B cell (primary cell): ENCODE data around the gene SIGLEC7. TPM values are rescaled to one million over a fixed set of nuclear protein-coding genes. Genes with fewer than 3 reads are reported as not detected.

Experiments
- ATAC-seq: fragments of 200-7000 bp; cut with Tn5 transposase; one replicate; pipeline ENCODE4 v1.10.0; 2021; ENCODE audit warnings: low read depth, mild to moderate bottlenecking, moderate number of reproducible peaks, moderate library complexity
- CTCF ChIA-PET: fragments of 350-600 bp; sonication (Branson Sonifier 250); formaldehyde crosslinking; loops from one replicate; lab custom pipeline; 2021; ENCODE audit warnings: antibody characterized with exemption, inconsistent platforms; lab: Charles Lee
- POLR2A ChIA-PET: fragments of 350-600 bp; sonication (Branson Sonifier 250); formaldehyde crosslinking; loops from one replicate; lab custom pipeline; 2021; ENCODE audit warnings: antibody characterized with exemption; lab: Charles Lee
- DNase-seq: peaks from one replicate; pipeline ENCODE4 v3.0.0; 2013
- H2AFZ ChIP-seq: 2 replicates; pipeline ENCODE4 v1.6.1; 2012; ENCODE audit warnings: mild to moderate bottlenecking, low read depth, low read length; ENCODE audit not compliant: insufficient read depth, poor library complexity, severe bottlenecking
- H3K27ac ChIP-seq, 2 donors: 1 replicate in 1 of 2; 2 replicates in 1 of 2; pipeline ENCODE4 v1.5.1; 2012 to 2013; ENCODE audit warnings: low read length in 2 of 2, mild to moderate bottlenecking in 2 of 2, moderate library complexity in 1 of 2
- H3K27me3 ChIP-seq, 4 experiments: fragments of 200-600 bp in 1 of 4; sonication (generic) in 1 of 4; replicated peaks in 1 of 4; 1 replicate in 2 of 4; 2 replicates in 2 of 4; pipeline versions ENCODE4 v1.6.1 to v1.7.0; 2013 to 2016; ENCODE audit warnings: low read length in 3 of 4, mild to moderate bottlenecking in 2 of 4, mixed read lengths in 1 of 4, moderate library complexity in 1 of 4; ENCODE audit not compliant: insufficient read depth in 4 of 4, control insufficient read depth in 3 of 4; ENCODE audit errors: control extremely low read depth in 1 of 4
- H3K36me3 ChIP-seq, 2 experiments: replicated peaks in 1 of 2; 1 replicate in 1 of 2; 2 replicates in 1 of 2; pipeline versions ENCODE4 v1.6.1 to v1.7.1; 2013; ENCODE audit warnings: low read length in 1 of 2; ENCODE audit not compliant: insufficient read depth in 2 of 2, control insufficient read depth in 1 of 2; ENCODE audit errors: control extremely low read depth in 1 of 2, extremely low read depth in 1 of 2
- H3K4me1 ChIP-seq, 2 donors: fragments of 200-600 bp in 1 of 2; sonication (generic) in 1 of 2; 1 replicate in 1 of 2; 2 replicates in 1 of 2; pipeline versions ENCODE4 v1.5.1 to v1.6.1; 2013 to 2017; ENCODE audit warnings: low read length in 2 of 2; ENCODE audit not compliant: control insufficient read depth in 2 of 2, insufficient read depth in 2 of 2
- H3K4me2 ChIP-seq: replicated peaks from 2 replicates; pipeline ENCODE3; 2012; ENCODE audit warnings: mild to moderate bottlenecking, low read depth, low read length; ENCODE audit not compliant: poor library complexity, severe bottlenecking
- H3K4me3 ChIP-seq, 5 experiments: fragments of 200-600 bp in 1 of 5; sonication (generic) in 1 of 5; 1 replicate in 3 of 5; 2 replicates in 2 of 5; pipeline versions ENCODE4 v1.5.1 to v1.7.0; 2011 to 2016; ENCODE audit warnings: low read length in 4 of 5, mild to moderate bottlenecking in 4 of 5, low read depth in 2 of 5, control low read depth in 1 of 5, moderate library complexity in 1 of 5; ENCODE audit not compliant: insufficient read depth in 1 of 5; ENCODE audit errors: control extremely low read depth in 1 of 5, extremely low read depth in 1 of 5
- H3K79me2 ChIP-seq: fragments of 200-600 bp; sonication (generic); one replicate; pipeline ENCODE4 v1.6.0; 2016; ENCODE audit warnings: low read length; ENCODE audit not compliant: control insufficient read depth, insufficient read depth
- H3K9ac ChIP-seq: fragments of 200-600 bp; sonication (generic); 2 replicates; pipeline ENCODE4 v1.6.1; 2017; ENCODE audit warnings: mild to moderate bottlenecking, low read length, moderate library complexity
- H3K9me3 ChIP-seq, 3 donors: one replicate each; pipeline versions ENCODE4 v1.6.1 to v1.7.1; 2013; ENCODE audit warnings: low read length in 2 of 3; ENCODE audit not compliant: control insufficient read depth in 2 of 3, insufficient read depth in 1 of 3; ENCODE audit errors: control extremely low read depth in 1 of 3
- H4K20me1 ChIP-seq: 2 replicates; pipeline ENCODE4 v1.6.0; 2012; ENCODE audit warnings: mild to moderate bottlenecking, low read length; ENCODE audit not compliant: insufficient read depth, control insufficient read depth, poor library complexity, severe bottlenecking
- H3K27ac Mint-ChIP-seq: one replicate; pipeline ENCODE4 v1.8.0; 2021; ENCODE audit warnings: mixed read lengths
- H3K27me3 Mint-ChIP-seq: one replicate; pipeline ENCODE4 v1.8.0; 2021; ENCODE audit warnings: mixed read lengths
- H3K4me1 Mint-ChIP-seq: one replicate; pipeline ENCODE4 v1.8.0; 2021; ENCODE audit warnings: mixed read lengths
- H3K4me3 Mint-ChIP-seq: one replicate; pipeline ENCODE4 v1.8.0; 2021; ENCODE audit warnings: mixed read lengths
- H3K9me3 Mint-ChIP-seq: one replicate; pipeline ENCODE4 v1.8.0; 2022; ENCODE audit warnings: mixed read lengths; ENCODE audit not compliant: insufficient read depth
- CTCF ChIP-seq: fragments of 200-600 bp; IDR thresholded peaks from one replicate; pipeline ENCODE4 v1.8.0; 2022; ENCODE audit warnings: antibody characterized with exemption, mild to moderate bottlenecking
- EZH2 ChIP-seq: IDR thresholded peaks from 2 replicates; pipeline ENCODE4 v1.6.1; 2012; ENCODE audit warnings: borderline replicate concordance, low read depth, mild to moderate bottlenecking, moderate library complexity, low read length; ENCODE audit not compliant: insufficient read depth, poor library complexity, severe bottlenecking
- WGBS: methylation state at CpG from one replicate; pipeline ENCODE4 v1.1.5; 2013; ENCODE audit warnings: missing lambda C conversion rate; ENCODE audit not compliant: insufficient coverage; 5-methylcytosine and 5-hydroxymethylcytosine counted together
- intact Hi-C: fragments of 100-400 bp; cut with micrococcal nuclease; formaldehyde crosslinking; loops from one replicate; pipeline ENCODE4 v1.10.0; 2022
- polyA plus RNA-seq: library from polyadenylated mRNA; depleted of rRNA; stranded (reverse); fragments of >200 nt; gene quantifications from 2 replicates; pipeline ENCODE4 v1.2.3, GENCODE V29; 2012
- total RNA-seq, 2 donors: library from RNA; stranded (reverse); fragments of 120-200 nt in 1 of 2; gene quantifications; 1 replicate in 1 of 2; 2 replicates in 1 of 2; pipeline versions ENCODE4 v1.2.3 to v1.2.4, GENCODE V29; 2013 to 2022

SIGLEC7 gene
- total and polyA plus RNA-seq, 2 donors (not counting 1 experiment from before 2014, with no cell fraction given) = 0.52 TPM; not detected in 1

- TF ChIP-seq EZH2 = no peak
- no peak for TF ChIP-seq CTCF
- Histone ChIP-seq H2AFZ (no peak overlapping the region), H3K4me1 (no peaks in the 10 kb centered on the region), H3K9ac (no peak overlapping the region), H3K36me3 (no peaks in the 10 kb centered on the region), H3K4me2 (no peak overlapping the region), H3K27ac (no peak overlapping the region), H3K9me3 (no peaks in the 10 kb centered on the region), H4K20me1 (no peaks in the 10 kb centered on the region), H3K4me3 (no peak overlapping the region), H3K79me2 (no peaks in the 10 kb centered on the region), H3K27me3 (peaks cover 0 to 3% (median 0%) of the 10 kb centered on the region in 4 experiments)
- intact Hi-C loops = no loop called here
- WGBS = 84% methylated on average over 8 of the region's 13 CpGs
- ChIA-PET CTCF (no interaction called here), POLR2A (no interaction called here)
- H3K9me3 Mint-ChIP-seq = no peaks in the 10 kb centered on the region
- no peak for DNase-seq
- H3K4me3 Mint-ChIP-seq = no peak overlapping the region
- no peak for ATAC-seq
- H3K27me3 Mint-ChIP-seq = peaks cover 27% of the 10 kb centered on the region
- H3K27ac Mint-ChIP-seq = no peak overlapping the region
- H3K4me1 Mint-ChIP-seq = no peaks in the 10 kb centered on the region
Measured at GRCh38 chr19:51186323-51186722, 44.2 kb downstream of the SIGLEC7 start.

DNA sequence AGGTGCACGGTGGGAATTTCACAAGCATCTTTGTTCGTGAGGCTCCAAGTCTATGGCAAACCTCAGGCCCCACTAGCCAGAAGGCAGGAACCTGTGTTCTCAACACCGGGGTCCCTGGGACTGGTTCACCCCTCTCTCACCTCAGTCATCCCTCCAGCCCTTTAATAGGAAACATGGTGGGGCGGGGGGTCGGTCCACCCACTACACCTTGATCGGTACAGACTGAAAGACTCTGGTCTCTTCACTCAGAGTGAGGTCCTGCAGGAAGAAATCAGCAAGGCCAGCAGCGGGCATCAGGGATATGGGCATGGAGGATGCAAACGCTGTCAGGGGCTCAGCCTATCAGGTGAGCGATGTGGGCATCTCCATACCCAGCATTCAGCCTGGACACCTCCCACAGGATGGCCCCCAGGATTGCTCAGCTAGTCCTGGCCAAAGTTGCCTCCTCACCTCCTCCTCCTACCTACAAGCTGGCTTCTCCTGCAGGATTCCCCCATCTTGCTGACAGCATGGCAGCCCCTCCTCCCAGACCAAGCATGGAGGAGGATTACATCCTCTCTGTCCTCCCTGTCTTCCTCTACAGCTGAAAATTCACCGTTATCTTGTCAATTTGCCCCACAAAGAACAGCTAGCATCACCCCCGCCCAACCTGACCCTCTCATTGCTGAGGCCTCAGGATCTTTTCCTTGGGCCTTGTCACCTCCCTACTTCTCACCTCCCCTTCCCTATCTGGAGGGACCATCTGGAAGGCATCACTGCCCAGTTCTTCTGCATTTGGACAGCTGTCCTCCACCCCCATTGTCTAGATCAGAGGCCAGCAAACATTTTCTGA, 45.5 kb downstream of the SIGLEC7 start:
- H3K27me3 ChIP-seq = peaks cover 0 to 3% (median 0%) of the 10 kb centered on the region in 4 experiments
- no peak overlapping the region for H3K4me3 ChIP-seq
- no peak overlapping the region for H3K4me2 ChIP-seq
- H3K27me3 Mint-ChIP-seq = peaks cover 32% of the 10 kb centered on the region
- CTCF ChIA-PET = no interaction called here
- H3K4me1 Mint-ChIP-seq = no peaks in the 10 kb centered on the region
- no peaks in the 10 kb centered on the region for H3K9me3 ChIP-seq
- H3K9ac ChIP-seq = no peak overlapping the region
- no peaks in the 10 kb centered on the region for H4K20me1 ChIP-seq
- H3K27ac ChIP-seq = no peak overlapping the region
- 93% methylated on average over 10 of the region's 11 CpGs for WGBS
- H3K4me3 Mint-ChIP-seq = no peak overlapping the region
- H2AFZ ChIP-seq = no peak overlapping the region
- ATAC-seq = no peak
- H3K9me3 Mint-ChIP-seq = no peaks in the 10 kb centered on the region
- TF ChIP-seq CTCF = no peak
- H3K79me2 ChIP-seq = no peaks in the 10 kb centered on the region
- intact Hi-C loops = no loop called here
- POLR2A ChIA-PET = no interaction called here
- no peak for DNase-seq
- H3K36me3 ChIP-seq = no peaks in the 10 kb centered on the region
- no peak overlapping the region for H3K27ac Mint-ChIP-seq
- H3K4me1 ChIP-seq = no peaks in the 10 kb centered on the region
